H1 (cell line): ENCODE measurements around the gene GSE1. TPM values are rescaled to one million over a fixed set of nuclear protein-coding genes. Genes with fewer than 3 reads are reported as not detected.
A peak's percentile ranks its signal among the peaks of the same experiment; 100 is the strongest.

Experiments
- CTCF ChIA-PET: fragments of 300-600 bp; sonication (Branson Sonifier 250); formaldehyde crosslinking; loops from one replicate; lab custom pipeline; 2021; ENCODE audit not compliant: partially characterized antibody; lab: Charles Lee
- POLR2A ChIA-PET: fragments of 300-600 bp; sonication (Branson Sonifier 250); formaldehyde crosslinking; loops from one replicate; lab custom pipeline; 2021; ENCODE audit warnings: inconsistent platforms; ENCODE audit not compliant: partially characterized antibody; lab: Charles Lee
- DNase-seq, 2 experiments: peaks; one replicate each; pipeline versions ENCODE4 v3.0.0 to v3.0.0-alpha.2; 2010 to 2022; ENCODE audit warnings: low spot score in 2 of 2, low read depth in 1 of 2, mixed read lengths in 1 of 2
- FAIRE-seq: peaks from 2 replicates; lab custom pipeline; 2011; peaks lifted over from hg19 to GRCh38; lab: Jason Lieb, UNC
- H2AFZ ChIP-seq: 2 replicates; pipeline ENCODE4 v1.8.1; 2012; ENCODE audit warnings: low read length, inconsistent platforms
- H2AK5ac ChIP-seq: 2 replicates; pipeline ENCODE4 v1.6.1; 2013; ENCODE audit warnings: low read depth, low read length
- H2BK120ac ChIP-seq: replicated peaks from 2 replicates; pipeline ENCODE3; 2013; ENCODE audit warnings: low read depth, low read length, inconsistent platforms
- H2BK12ac ChIP-seq: 2 replicates; pipeline ENCODE4 v1.6.1; 2013; ENCODE audit warnings: low read depth, low read length
- H2BK15ac ChIP-seq: 2 replicates; pipeline ENCODE4 v1.6.1; 2013; ENCODE audit warnings: low read length
- H2BK20ac ChIP-seq: 2 replicates; pipeline ENCODE4 v1.6.1; 2013; ENCODE audit warnings: low read length
- H2BK5ac ChIP-seq: 2 replicates; pipeline ENCODE4 v1.6.1; 2013; ENCODE audit warnings: low read depth, low read length
- H3K14ac ChIP-seq: 2 replicates; pipeline ENCODE4 v1.6.1; 2013; ENCODE audit warnings: inconsistent platforms; ENCODE audit not compliant: insufficient read length
- H3K18ac ChIP-seq: 2 replicates; pipeline ENCODE4 v1.6.1; 2013; ENCODE audit warnings: low read length; ENCODE audit errors: extremely low read depth
- H3K23ac ChIP-seq: 2 replicates; pipeline ENCODE4 v1.6.1; 2013; ENCODE audit warnings: inconsistent platforms; ENCODE audit not compliant: insufficient read length
- H3K23me2 ChIP-seq: 2 replicates; pipeline ENCODE4 v1.6.1; 2013; ENCODE audit warnings: low read depth, low read length
- H3K27ac ChIP-seq: 2 replicates; pipeline ENCODE4 v1.6.1; 2011; ENCODE audit warnings: low read depth, low read length, inconsistent platforms
- H3K27me3 ChIP-seq, 4 experiments: replicated peaks in 1 of 4; 1 replicate in 1 of 4; 2 replicates in 3 of 4; pipeline versions ENCODE4 v1.6.1 to v1.8.1; 2011 to 2013; ENCODE audit warnings: low read length in 3 of 4, mild to moderate bottlenecking in 3 of 4, inconsistent platforms in 2 of 4, mixed read lengths in 2 of 4, moderate library complexity in 1 of 4; ENCODE audit not compliant: control insufficient read depth in 3 of 4, insufficient read depth in 3 of 4; ENCODE audit errors: extremely low read depth in 1 of 4
- H3K36me3 ChIP-seq, 4 experiments: 2 replicates each; pipeline versions ENCODE4 v1.6.1 to v1.8.1; 2011 to 2013; ENCODE audit warnings: mild to moderate bottlenecking in 4 of 4, low read length in 3 of 4, moderate library complexity in 2 of 4, control low read depth in 1 of 4, inconsistent platforms in 1 of 4; ENCODE audit not compliant: insufficient read depth in 4 of 4, control insufficient read depth in 2 of 4
- H3K4ac ChIP-seq: replicated peaks from 2 replicates; pipeline ENCODE3; 2013; ENCODE audit warnings: low read length, low read depth, mixed read lengths, inconsistent platforms; ENCODE audit not compliant: insufficient read length
- H3K4me1 ChIP-seq, 4 experiments: replicated peaks in 1 of 4; 1 replicate in 1 of 4; 2 replicates in 3 of 4; pipeline versions ENCODE4 v1.6.1 to v1.8.1; 2011 to 2013; ENCODE audit warnings: low read length in 3 of 4, inconsistent platforms in 2 of 4, mixed read lengths in 1 of 4; ENCODE audit not compliant: insufficient read depth in 4 of 4, control insufficient read depth in 3 of 4
- H3K4me2 ChIP-seq, 2 experiments: 2 replicates each; pipeline versions ENCODE4 v1.6.1 to v1.8.1; 2011 to 2013; ENCODE audit warnings: low read depth in 2 of 2, low read length in 2 of 2, control low read depth in 1 of 2, inconsistent platforms in 1 of 2, mild to moderate bottlenecking in 1 of 2; ENCODE audit not compliant: insufficient read depth in 1 of 2
- H3K4me3 ChIP-seq, 4 experiments: fragments of 200-600, 300-600 bp in 1 of 4; sonication (generic), shearing (Covaris generic), sonication (Bioruptor Twin) in 1 of 4; 2 replicates each; pipeline versions ENCODE4 v1.5.1 to v1.8.1; 2011 to 2016; ENCODE audit warnings: low read length in 4 of 4, low read depth in 3 of 4, control low read depth in 2 of 4, inconsistent platforms in 2 of 4, mild to moderate bottlenecking in 2 of 4, mixed read lengths in 1 of 4, moderate library complexity in 1 of 4; ENCODE audit not compliant: insufficient read depth in 2 of 4; ENCODE audit errors: extremely low read depth in 1 of 4
- H3K56ac ChIP-seq: replicated peaks from 2 replicates; pipeline ENCODE3; 2013; ENCODE audit warnings: low read depth, mild to moderate bottlenecking, mixed read lengths, low read length, inconsistent platforms; ENCODE audit not compliant: insufficient read length
- H3K79me1 ChIP-seq: 2 replicates; pipeline ENCODE4 v1.6.1; 2013; ENCODE audit warnings: low read depth, low read length, control low read depth
- H3K79me2 ChIP-seq, 2 experiments: 2 replicates each; pipeline versions ENCODE4 v1.6.1 to v1.8.1; 2012 to 2013; ENCODE audit warnings: low read length in 2 of 2, mild to moderate bottlenecking in 2 of 2, inconsistent platforms in 1 of 2; ENCODE audit not compliant: insufficient read depth in 2 of 2, control insufficient read depth in 1 of 2
- H3K9ac ChIP-seq, 4 experiments: replicated peaks in 1 of 4; 1 replicate in 1 of 4; 2 replicates in 3 of 4; pipeline versions ENCODE4 v1.6.1 to v1.8.1; 2011 to 2013; ENCODE audit warnings: low read depth in 3 of 4, low read length in 3 of 4, control low read depth in 2 of 4, mild to moderate bottlenecking in 2 of 4, moderate library complexity in 2 of 4, inconsistent platforms in 1 of 4; ENCODE audit errors: extremely low read depth in 1 of 4
- H3K9me3 ChIP-seq, 2 experiments: 2 replicates each; pipeline versions ENCODE4 v1.6.1 to v1.8.1; 2012 to 2013; ENCODE audit warnings: mild to moderate bottlenecking in 2 of 2, moderate library complexity in 2 of 2, control low read depth in 1 of 2, inconsistent platforms in 1 of 2, low read depth in 1 of 2, low read length in 1 of 2, mixed read lengths in 1 of 2; ENCODE audit not compliant: insufficient read depth in 2 of 2
- H4K20me1 ChIP-seq, 2 experiments: replicated peaks in 1 of 2; 2 replicates each; pipeline versions ENCODE3 to v1.8.1; 2011 to 2013; ENCODE audit warnings: inconsistent platforms in 2 of 2, low read length in 2 of 2, mild to moderate bottlenecking in 1 of 2; ENCODE audit not compliant: insufficient read depth in 2 of 2, control insufficient read depth in 1 of 2
- H4K5ac ChIP-seq: 2 replicates; pipeline ENCODE4 v1.6.1; 2013; ENCODE audit warnings: low read length, low read depth, mixed read lengths, inconsistent platforms; ENCODE audit not compliant: insufficient read length
- H4K8ac ChIP-seq: 2 replicates; pipeline ENCODE4 v1.8.0; 2013; ENCODE audit warnings: mild to moderate bottlenecking, moderate library complexity, low read length, inconsistent platforms; ENCODE audit not compliant: insufficient read depth; ENCODE audit errors: extremely low read depth
- H4K91ac ChIP-seq: replicated peaks from 2 replicates; pipeline ENCODE3; 2013; ENCODE audit warnings: low read length, mixed read lengths, inconsistent platforms; ENCODE audit not compliant: insufficient read length
- BACH1 ChIP-seq: IDR thresholded peaks from 2 replicates; pipeline ENCODE4 v1.6.1; 2012; ENCODE audit warnings: low read length, improper control_type of control experiment
- CHD2 ChIP-seq: IDR thresholded peaks from 2 replicates; pipeline ENCODE4 v1.6.1; 2012; ENCODE audit warnings: low read length, improper control_type of control experiment
- EZH2 ChIP-seq: fragments of 200-600 bp; sonication (generic); IDR thresholded peaks from 2 replicates; pipeline ENCODE4 v1.7.1; 2012; ENCODE audit warnings: low read depth, mild to moderate bottlenecking, moderate library complexity, low read length, inconsistent platforms; ENCODE audit not compliant: severe bottlenecking
- GABPA ChIP-seq: IDR thresholded peaks from 2 replicates; pipeline ENCODE4 v1.6.1; 2011; ENCODE audit warnings: mild to moderate bottlenecking, low read length, moderate library complexity, borderline replicate concordance; ENCODE audit not compliant: insufficient read depth
- KDM4A ChIP-seq: IDR thresholded peaks from one replicate; pipeline ENCODE4 v1.7.1; 2012; ENCODE audit warnings: low read depth, mild to moderate bottlenecking, moderate library complexity, low read length, inconsistent platforms; ENCODE audit not compliant: severe bottlenecking
- NRF1 ChIP-seq: IDR thresholded peaks from 2 replicates; pipeline ENCODE4 v1.6.1; 2011; ENCODE audit warnings: mild to moderate bottlenecking, low read depth, low read length, improper control_type of control experiment
- PHF8 ChIP-seq: fragments of 200-600 bp; sonication (generic); conservative IDR thresholded peaks from 2 replicates; pipeline ENCODE4 v1.7.1; 2012; ENCODE audit warnings: low read depth, mild to moderate bottlenecking, inconsistent platforms, low read length, moderate library complexity
- POLR2A ChIP-seq, 2 experiments: IDR thresholded peaks; 1 replicate in 1 of 2; 2 replicates in 1 of 2; pipeline ENCODE4 v1.6.1; 2011; ENCODE audit warnings: low read depth in 2 of 2, low read length in 2 of 2, mild to moderate bottlenecking in 2 of 2; ENCODE audit errors: control extremely low read depth in 1 of 2
- POU5F1 ChIP-seq: IDR thresholded peaks from 2 replicates; pipeline ENCODE4 v1.6.1; 2011; ENCODE audit warnings: low read depth, mild to moderate bottlenecking, low read length, moderate library complexity
- RNF2 ChIP-seq: fragments of 200-900, 300-1000 bp; sonication (generic); IDR thresholded peaks from 2 replicates; pipeline ENCODE4 v1.7.1; 2016; ENCODE audit warnings: borderline replicate concordance, low read depth, mild to moderate bottlenecking, antibody characterized with exemption, low read length; ENCODE audit not compliant: poor library complexity, severe bottlenecking; ENCODE audit errors: missing control alignments
- TEAD4 ChIP-seq: IDR thresholded peaks from 2 replicates; pipeline ENCODE4 v1.6.1; 2012; ENCODE audit warnings: low read depth, low read length, inconsistent platforms, mixed read lengths
- YY1 ChIP-seq: IDR thresholded peaks from 2 replicates; pipeline ENCODE4 v1.6.1; 2011; ENCODE audit warnings: low read depth, mild to moderate bottlenecking, low read length
- WGBS, 2 experiments: shearing (Covaris generic) in 1 of 2; methylation state at CpG; one replicate each; pipeline versions ENCODE4 v1.1.6 to v1.1.7; 2013 to 2015; ENCODE audit warnings: low lambda C conversion rate in 2 of 2, mixed read lengths in 2 of 2, inconsistent platforms in 1 of 2, low coverage in 1 of 2, missing lambda C conversion rate in 1 of 2; ENCODE audit not compliant: insufficient replicate concordance in 2 of 2, insufficient coverage in 1 of 2, insufficient read length in 1 of 2; ENCODE audit errors: extremely low coverage in 1 of 2, missing lambda C conversion rate in 1 of 2; 5-methylcytosine and 5-hydroxymethylcytosine counted together
- polyA plus RNA-seq, 7 experiments: library from polyadenylated mRNA; depleted of rRNA in 3 of 7; stranded (reverse) in 5 of 7; unstranded in 2 of 7; fragments of >200 nt in 5 of 7; fragments of 200-250 nt in 2 of 7; gene quantifications; 1 replicate in 5 of 7; 2 replicates in 1 of 7; 4 replicates in 1 of 7; pipeline versions ENCODE4 v1.2.1 to v1.2.3, GENCODE V29; 2011 to 2013; ENCODE audit warnings: missing spikeins in 2 of 7, mixed read lengths in 2 of 7
- total RNA-seq: library from RNA; stranded (reverse); fragmentation: NEBNext Ultra II Directional; extraction: Animal tissue kit (Norgen Biotek cat#: 25700); gene quantifications from 2 replicates; pipeline ENCODE4 v1.2.1, GENCODE V29; 2021

GSE1 gene
- total and polyA plus RNA-seq, 2 of the 8 experiments (the other 6 are each of a cell fraction or from before 2014, with no cell fraction given) = 26.0 to 65.6 TPM

DNA sequence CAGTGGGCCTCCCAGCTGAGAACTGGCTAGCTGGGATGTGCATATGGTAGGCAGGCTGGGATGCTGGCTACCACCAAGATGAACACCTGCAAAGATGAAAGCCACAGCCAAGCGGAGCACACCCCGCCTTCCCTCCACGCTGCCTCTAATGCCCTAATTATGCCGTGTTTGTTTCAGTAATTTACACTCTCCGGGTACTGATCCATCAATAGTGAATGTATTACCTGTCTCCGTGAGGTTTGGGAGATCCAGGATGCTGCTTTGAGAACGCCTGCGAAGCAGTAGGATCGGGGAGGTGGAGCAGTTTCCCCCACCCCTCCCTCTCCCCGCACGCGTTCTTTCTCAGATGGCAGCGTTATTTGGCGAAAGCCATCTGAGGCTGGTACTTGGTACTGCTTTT lies 28.9 kb upstream of the GSE1 start:
- H3K4me2 ChIP-seq = peak overlapping the region; percentile 41 to 57; a peak in 3 of 4 replicates
- H4K91ac ChIP-seq = peak overlapping the region; percentile 87
- no peak overlapping the region for H3K4ac ChIP-seq
- H2BK120ac ChIP-seq = peak overlapping the region; percentile 7
- H4K8ac ChIP-seq = peak overlapping the region; percentile 54; the same call in 1 of the 2 replicates
- H3K23ac ChIP-seq = no peak overlapping the region
- H3K56ac ChIP-seq = no peak overlapping the region
- peak overlapping the region; percentile 51 for H3K18ac ChIP-seq
- no peak overlapping the region for H2BK15ac ChIP-seq
- FAIRE-seq = no peak
- H3K36me3 ChIP-seq = no peaks in the 10 kb centered on the region
- H2BK12ac ChIP-seq = peak overlapping the region; percentile 70; the same call in 1 of the 2 replicates
- DNase-seq = no peak
- peaks cover 0 to 32% (median 24%) of the 10 kb centered on the region in 4 experiments; a peak in 5 of 7 replicates for H3K27me3 ChIP-seq
- TF ChIP-seq POLR2A (IDR thresholded peaks at IDR 0.05; ENCODE audit: control extremely low read depth in 1 of 2, low read depth in 2 of 2, low read length in 2 of 2) (no peak), TEAD4 (no peak), RNF2 (no peak), CHD2 (no peak), YY1 (no peak), NRF1 (no peak), BACH1 (no peak), PHF8 (no peak), EZH2 (no peak), GABPA (no peak), POU5F1 (no peak), KDM4A (no peak)
- TF ChIP-seq, all 59 proteins: peak for 0
- H3K14ac ChIP-seq = no peak overlapping the region
- H3K79me2 ChIP-seq = peaks cover 0 to 42% of the 10 kb centered on the region in 2 experiments; a peak in 2 of 4 replicates
- 28% methylated on average over 14 of the region's 14 CpGs; no CpG with 5 or more reads in 1 of the 2 experiments for WGBS, 2 experiments
- H2BK5ac ChIP-seq = peak overlapping the region; percentile 73; the same call in 1 of the 2 replicates
- H3K9me3 ChIP-seq = no peaks in the 10 kb centered on the region
- ChIA-PET CTCF (interaction anchor here (0.8 to 15.6 kb wide), 10 partner anchors 9 to 164 kb away, joined by 3 to 173 read pairs (median 4); no protein-coding TSS in a partner anchor), POLR2A (interaction anchor here (1.2 to 5.2 kb wide), 4 partner anchors 13 to 26 kb away, joined by 3 to 28 read pairs (median 5); no protein-coding TSS in a partner anchor)
- peaks cover 0 to 2% of the 10 kb centered on the region in 2 experiments for H4K20me1 ChIP-seq
- peak overlapping the region in 1 of 4 experiments; percentile 31; a peak in 2 of 8 replicates for H3K4me3 ChIP-seq
- no peak overlapping the region for H3K9ac ChIP-seq
- no peak overlapping the region for H2AFZ ChIP-seq
- H3K23me2 ChIP-seq = no peaks in the 10 kb centered on the region
- H3K27ac ChIP-seq = 0 out of 2 replicates have a peak overlapping the region, but pooled peaks have one; percentile 4
- H2BK20ac ChIP-seq = peak overlapping the region; percentile 80
- peaks cover 15% of the 10 kb centered on the region for H3K79me1 ChIP-seq
- H4K5ac ChIP-seq = no peak overlapping the region
- peaks cover 32 to 86% (median 80%) of the 10 kb centered on the region in 4 experiments for H3K4me1 ChIP-seq
- H2AK5ac ChIP-seq = peak overlapping the region; percentile 40
